ENCODE results near the gene NID1. TPM values are rescaled to one million over a fixed set of nuclear protein-coding genes. Genes with fewer than 3 reads are reported as not detected.
A peak's percentile ranks its signal among the peaks of the same experiment; 100 is the strongest.

Gene NID1
- total and polyA plus RNA-seq, 2 of the 4 experiments (the other 2 are of a cell fraction): 21.9 to 83.3 TPM

DNA sequence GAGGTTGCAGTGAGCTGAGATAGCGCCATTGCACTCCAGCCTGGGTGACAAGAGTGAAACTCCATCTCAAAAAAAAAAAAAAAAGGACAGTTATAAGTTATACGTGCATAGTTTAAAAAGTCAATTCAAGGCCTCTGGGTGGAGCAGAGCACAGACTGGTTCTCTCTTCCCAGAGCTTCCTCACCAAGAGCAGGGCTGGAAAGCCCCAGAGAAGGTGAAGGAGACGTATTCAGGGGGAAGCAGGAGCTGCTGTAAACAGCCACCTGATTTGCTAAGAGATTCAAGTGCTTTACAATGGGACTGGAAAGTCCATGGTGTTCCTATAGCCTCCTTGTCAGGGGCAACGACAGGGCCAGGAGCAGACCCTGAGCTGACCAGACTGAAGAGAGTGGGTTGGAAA is 113.2 kb downstream of the NID1 start:
- intact Hi-C loops (cut with micrococcal nuclease): no loop called here
- Histone ChIP-seq H3K79me1 (ENCODE audit: low read depth in 1 of 2, low read length in 2 of 2) (no peaks in the 10 kb centered on the region), H3K27ac (ENCODE audit: insufficient read depth, low read length) (no peak overlapping the region), H3K4me3 (ENCODE audit: insufficient read depth, low read depth, low read length) (no peak overlapping the region), H2AFZ (replicated peaks; ENCODE audit: low read length, poor library complexity) (no peak overlapping the region), H3K9me3 (ENCODE audit: control insufficient read depth, insufficient read depth, low read length) (peaks cover 15% of the 10 kb centered on the region), H2BK5ac (ENCODE audit: low read depth, low read length, poor library complexity, severe bottlenecking) (no peak overlapping the region), H3K23ac (ENCODE audit: low read depth, low read length) (no peak overlapping the region), H3K9me1 (ENCODE audit: insufficient read depth, low read length) (peaks cover 12% of the 10 kb centered on the region), H2BK20ac (ENCODE audit: low read depth, low read length) (no peak overlapping the region), H2AK9ac (replicated peaks; ENCODE audit: low read depth, low read length, poor library complexity) (no peak overlapping the region), H2BK120ac (ENCODE audit: low read depth, low read length) (no peak overlapping the region), H3K9ac (ENCODE audit: low read depth, low read length) (no peak overlapping the region), H4K20me1 (ENCODE audit: insufficient read depth, low read length) (peaks cover 2% of the 10 kb centered on the region; the same call in 1 of the 2 replicates), H3K14ac (replicated peaks; ENCODE audit: low read depth, low read length) (no peak overlapping the region), H3K18ac (ENCODE audit: low read depth, low read length) (no peak overlapping the region), H3K56ac (ENCODE audit: extremely low read depth, insufficient read depth, low read length) (no peak overlapping the region), H2BK15ac (ENCODE audit: low read depth, low read length) (no peak overlapping the region), H4K5ac (ENCODE audit: low read depth, low read length) (no peak overlapping the region), H3K4me1 (ENCODE audit: control insufficient read depth, insufficient read depth, low read length) (peaks cover 12% of the 10 kb centered on the region), H4K8ac (ENCODE audit: low read depth in 2 of 2, low read length in 2 of 2) (no peak overlapping the region), H2AK5ac (ENCODE audit: low read depth, low read length) (peak overlapping the region; percentile 13; the same call in 1 of the 2 replicates), H4K91ac (ENCODE audit: insufficient read depth, low read depth, low read length) (no peak overlapping the region), H3K27me3 (ENCODE audit: control insufficient read depth, insufficient read depth, low read length) (peaks cover 7% of the 10 kb centered on the region), H3K36me3 (ENCODE audit: control insufficient read depth, insufficient read depth, low read length) (no peaks in the 10 kb centered on the region), H3K4me2 (ENCODE audit: low read depth, low read length) (no peak overlapping the region), H3K4ac (ENCODE audit: low read depth, low read length) (no peak overlapping the region)
- CTCF ChIA-PET: interaction anchor here (1.0 kb wide), 1 partner anchor 34 kb away, joined by 3 read pairs; no protein-coding TSS in a partner anchor
- POLR2A ChIA-PET (ENCODE audit: unreplicated experiment): no interaction called here
- 100% methylated on average over 1 of the region's 4 CpGs; no CpG with 5 or more reads in 1 of the 2 experiments for WGBS, 2 experiments (ENCODE audit: extremely low coverage in 2 of 2, insufficient read length in 1 of 2)
- BruUV-seq (replicated peaks): no TSS peak
- in situ Hi-C loops (cut with MboI; ENCODE audit: low sequenced_read_pairs): no loop called here
- dilution Hi-C loops (cut with HindIII; ENCODE audit: low sequenced_read_pairs, unreplicated experiment): no loop called here
- TF ChIP-seq, protein P1, sequence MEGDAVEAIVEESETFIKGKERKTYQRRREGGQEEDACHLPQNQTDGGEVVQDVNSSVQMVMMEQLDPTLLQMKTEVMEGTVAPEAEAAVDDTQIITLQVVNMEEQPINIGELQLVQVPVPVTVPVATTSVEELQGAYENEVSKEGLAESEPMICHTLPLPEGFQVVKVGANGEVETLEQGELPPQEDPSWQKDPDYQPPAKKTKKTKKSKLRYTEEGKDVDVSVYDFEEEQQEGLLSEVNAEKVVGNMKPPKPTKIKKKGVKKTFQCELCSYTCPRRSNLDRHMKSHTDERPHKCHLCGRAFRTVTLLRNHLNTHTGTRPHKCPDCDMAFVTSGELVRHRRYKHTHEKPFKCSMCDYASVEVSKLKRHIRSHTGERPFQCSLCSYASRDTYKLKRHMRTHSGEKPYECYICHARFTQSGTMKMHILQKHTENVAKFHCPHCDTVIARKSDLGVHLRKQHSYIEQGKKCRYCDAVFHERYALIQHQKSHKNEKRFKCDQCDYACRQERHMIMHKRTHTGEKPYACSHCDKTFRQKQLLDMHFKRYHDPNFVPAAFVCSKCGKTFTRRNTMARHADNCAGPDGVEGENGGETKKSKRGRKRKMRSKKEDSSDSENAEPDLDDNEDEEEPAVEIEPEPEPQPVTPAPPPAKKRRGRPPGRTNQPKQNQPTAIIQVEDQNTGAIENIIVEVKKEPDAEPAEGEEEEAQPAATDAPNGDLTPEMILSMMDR (conservative IDR thresholded peaks at IDR 0.05; ENCODE audit: low read depth, low read length): no peak
- no peak for TF ChIP-seq RFX5 (IDR thresholded peaks at IDR 0.05; ENCODE audit: low read depth, low read length)
- TF ChIP-seq MXI1 (IDR thresholded peaks at IDR 0.05; ENCODE audit: borderline replicate concordance, low read depth, low read length): no peak
- TF ChIP-seq, protein P2, sequence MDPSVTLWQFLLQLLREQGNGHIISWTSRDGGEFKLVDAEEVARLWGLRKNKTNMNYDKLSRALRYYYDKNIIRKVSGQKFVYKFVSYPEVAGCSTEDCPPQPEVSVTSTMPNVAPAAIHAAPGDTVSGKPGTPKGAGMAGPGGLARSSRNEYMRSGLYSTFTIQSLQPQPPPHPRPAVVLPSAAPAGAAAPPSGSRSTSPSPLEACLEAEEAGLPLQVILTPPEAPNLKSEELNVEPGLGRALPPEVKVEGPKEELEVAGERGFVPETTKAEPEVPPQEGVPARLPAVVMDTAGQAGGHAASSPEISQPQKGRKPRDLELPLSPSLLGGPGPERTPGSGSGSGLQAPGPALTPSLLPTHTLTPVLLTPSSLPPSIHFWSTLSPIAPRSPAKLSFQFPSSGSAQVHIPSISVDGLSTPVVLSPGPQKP (IDR thresholded peaks at IDR 0.05; ENCODE audit: borderline replicate concordance, low read depth, low read length): no peak
- no peak for TF ChIP-seq RCOR1 (IDR thresholded peaks at IDR 0.05; ENCODE audit: insufficient replicate concordance, low read length)
- no peak for TF ChIP-seq CHD1 (IDR thresholded peaks at IDR 0.05; ENCODE audit: low read depth, low read length)
- TF ChIP-seq, protein P3, sequence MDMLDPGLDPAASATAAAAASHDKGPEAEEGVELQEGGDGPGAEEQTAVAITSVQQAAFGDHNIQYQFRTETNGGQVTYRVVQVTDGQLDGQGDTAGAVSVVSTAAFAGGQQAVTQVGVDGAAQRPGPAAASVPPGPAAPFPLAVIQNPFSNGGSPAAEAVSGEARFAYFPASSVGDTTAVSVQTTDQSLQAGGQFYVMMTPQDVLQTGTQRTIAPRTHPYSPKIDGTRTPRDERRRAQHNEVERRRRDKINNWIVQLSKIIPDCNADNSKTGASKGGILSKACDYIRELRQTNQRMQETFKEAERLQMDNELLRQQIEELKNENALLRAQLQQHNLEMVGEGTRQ (IDR thresholded peaks at IDR 0.05; ENCODE audit: low read depth, low read length): no peak
- no peak for TF ChIP-seq POLR2A (IDR thresholded peaks at IDR 0.05; ENCODE audit: low read depth, low read length)
- no peak for TF ChIP-seq CEBPB (IDR thresholded peaks at IDR 0.05; ENCODE audit: low read depth, low read length)
- TF ChIP-seq MAFK (IDR thresholded peaks at IDR 0.05; ENCODE audit: low read depth, low read length): no peak
- TF ChIP-seq SMC3 (IDR thresholded peaks at IDR 0.05; ENCODE audit: low read depth, low read length): no peak
- no peak for TF ChIP-seq NFE2L2 (IDR thresholded peaks at IDR 0.05; ENCODE audit: low read depth, low read length)
- TF ChIP-seq MAZ (IDR thresholded peaks at IDR 0.05; ENCODE audit: borderline replicate concordance, low read depth, low read length): no peak
- no peak for TF ChIP-seq FOS (IDR thresholded peaks at IDR 0.05; ENCODE audit: low read depth, low read length)
- no peak for TF ChIP-seq BHLHE40 (IDR thresholded peaks at IDR 0.05; ENCODE audit: low read depth, low read length)
- no peak for TF ChIP-seq RAD21 (IDR thresholded peaks at IDR 0.05; ENCODE audit: low read length)
- ATAC-seq (ENCODE audit: low read depth) (no peak), DNase-seq (no peak)
